Suprapubic skin (tissue), 4 donors: Measurements from ENCODE around the gene PUM2. TPM values are rescaled to one million over a fixed set of nuclear protein-coding genes. Genes with fewer than 3 reads are reported as not detected.
"Not testable (repeated sequence)": the region's sequence is repeated elsewhere in the genome, so short reads cannot be mapped to it uniquely, and the experiment has no call there.

Source experiments
- DNase-seq, 2 donors: peaks; one replicate each; pipeline ENCODE4 v3.0.0-alpha.2; 2019; ENCODE audit warnings: low spot score in 2 of 2
- H3K27ac ChIP-seq: fragments of 200-600 bp; sonication (generic); one replicate; pipeline ENCODE4 v1.5.1; 2019
- H3K27me3 ChIP-seq: fragments of 200-600 bp; sonication (generic); one replicate; pipeline ENCODE4 v1.5.1; 2019
- H3K36me3 ChIP-seq: fragments of 200-600 bp; sonication (generic); one replicate; pipeline ENCODE4 v1.5.1; 2019
- H3K4me1 ChIP-seq: fragments of 200-600 bp; sonication (generic); one replicate; pipeline ENCODE4 v1.5.1; 2019
- H3K4me3 ChIP-seq: fragments of 200-600 bp; sonication (generic); one replicate; pipeline ENCODE4 v1.5.1; 2019; ENCODE audit warnings: mild to moderate bottlenecking
- H3K9me3 ChIP-seq: fragments of 200-600 bp; sonication (generic); one replicate; pipeline ENCODE4 v1.5.1; 2019
- EP300 ChIP-seq: sonication (generic); formaldehyde crosslinking; IDR thresholded peaks from one replicate; pipeline ENCODE4 v1.6.1; 2017; ENCODE audit warnings: antibody characterized with exemption
- POLR2A ChIP-seq, 2 donors: fragments of 450-650 bp; IDR thresholded peaks; one replicate each; pipeline ENCODE4 v1.6.1; 2017; ENCODE audit warnings: antibody characterized with exemption in 2 of 2, mild to moderate bottlenecking in 2 of 2, moderate library complexity in 2 of 2
- POLR2AphosphoS5 ChIP-seq, 3 donors: sonication (generic); formaldehyde crosslinking; IDR thresholded peaks; one replicate each; pipeline ENCODE4 v1.6.1; 2017; ENCODE audit warnings: antibody characterized with exemption in 3 of 3
- WGBS: methylation state at CpG from one replicate; pipeline ENCODE4 v1.1.5; 2018; 5-methylcytosine and 5-hydroxymethylcytosine counted together
- total RNA-seq, 4 donors: library from RNA; depleted of rRNA; stranded (reverse); fragments of >200 nt; gene quantifications; one replicate each; pipeline ENCODE4 v1.1.0, GENCODE V29; 2016
- TF ChIP-seq, protein P1 (sequence below), 2 donors: fragments of 200-600 bp in 1 of 2; fragments of 450-650 bp in 1 of 2; sonication (generic) in 1 of 2; IDR thresholded peaks; one replicate each; pipeline ENCODE4 v1.5.1; 2016 to 2019; ENCODE audit warnings: antibody characterized with exemption in 2 of 2, mild to moderate bottlenecking in 1 of 2, moderate library complexity in 1 of 2

PUM2 gene
- total RNA-seq, 4 donors from 2014 or later, result 78.9 to 108 (median 99.0) TPM

DNA sequence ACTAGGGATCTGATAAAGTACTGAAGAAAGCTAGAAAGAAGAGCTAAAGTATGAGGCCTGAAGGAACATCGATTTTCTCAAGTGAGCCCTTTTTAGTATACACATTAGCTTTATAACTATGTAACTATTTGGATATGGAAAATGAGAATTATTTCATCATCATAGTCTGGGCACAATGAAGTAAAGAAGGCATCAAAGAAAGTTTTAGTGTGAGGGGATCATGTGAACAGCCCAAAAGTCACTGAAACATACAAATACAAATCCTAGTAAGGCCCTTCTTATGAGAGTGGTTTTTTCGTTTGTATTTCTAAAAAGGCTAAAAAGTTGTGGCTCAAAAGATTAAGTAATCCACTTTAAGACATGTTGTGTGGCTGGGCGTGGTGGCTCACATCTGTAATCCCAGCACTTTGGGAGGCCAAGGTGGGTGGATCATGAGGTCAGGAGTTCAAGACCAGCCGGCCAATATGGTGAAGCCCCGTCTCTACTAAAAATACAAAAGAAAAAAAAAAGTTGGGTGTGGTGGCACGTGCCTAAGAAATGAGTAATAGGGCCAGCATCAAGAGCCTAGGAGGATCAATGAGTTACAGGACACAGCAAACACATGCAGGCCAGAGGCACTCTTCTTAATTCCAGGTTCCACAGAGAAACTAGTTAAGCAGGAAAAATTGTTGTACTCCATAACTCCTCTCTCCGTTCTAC lies 61.9 kb downstream of the PUM2 start:
- Histone ChIP-seq H3K27me3 (no peaks in the 10 kb centered on the region), H3K4me3 (no peak overlapping the region), H3K4me1 (peaks cover 3% of the 10 kb centered on the region), H3K9me3 (no peaks in the 10 kb centered on the region), H3K27ac (peak overlapping the region; percentile 44), H3K36me3 (peaks cover 52% of the 10 kb centered on the region)
- WGBS, result 57% methylated on average over 7 of the region's 7 CpGs
- TF ChIP-seq POLR2A (IDR thresholded peaks at IDR 0.05) (no peak), POLR2AphosphoS5 (IDR thresholded peaks at IDR 0.05) (no peak), EP300 (no peak)
- TF ChIP-seq, protein P1, sequence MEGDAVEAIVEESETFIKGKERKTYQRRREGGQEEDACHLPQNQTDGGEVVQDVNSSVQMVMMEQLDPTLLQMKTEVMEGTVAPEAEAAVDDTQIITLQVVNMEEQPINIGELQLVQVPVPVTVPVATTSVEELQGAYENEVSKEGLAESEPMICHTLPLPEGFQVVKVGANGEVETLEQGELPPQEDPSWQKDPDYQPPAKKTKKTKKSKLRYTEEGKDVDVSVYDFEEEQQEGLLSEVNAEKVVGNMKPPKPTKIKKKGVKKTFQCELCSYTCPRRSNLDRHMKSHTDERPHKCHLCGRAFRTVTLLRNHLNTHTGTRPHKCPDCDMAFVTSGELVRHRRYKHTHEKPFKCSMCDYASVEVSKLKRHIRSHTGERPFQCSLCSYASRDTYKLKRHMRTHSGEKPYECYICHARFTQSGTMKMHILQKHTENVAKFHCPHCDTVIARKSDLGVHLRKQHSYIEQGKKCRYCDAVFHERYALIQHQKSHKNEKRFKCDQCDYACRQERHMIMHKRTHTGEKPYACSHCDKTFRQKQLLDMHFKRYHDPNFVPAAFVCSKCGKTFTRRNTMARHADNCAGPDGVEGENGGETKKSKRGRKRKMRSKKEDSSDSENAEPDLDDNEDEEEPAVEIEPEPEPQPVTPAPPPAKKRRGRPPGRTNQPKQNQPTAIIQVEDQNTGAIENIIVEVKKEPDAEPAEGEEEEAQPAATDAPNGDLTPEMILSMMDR (IDR thresholded peaks at IDR 0.05), result no peak
- DNase-seq, result no peak

DNA sequence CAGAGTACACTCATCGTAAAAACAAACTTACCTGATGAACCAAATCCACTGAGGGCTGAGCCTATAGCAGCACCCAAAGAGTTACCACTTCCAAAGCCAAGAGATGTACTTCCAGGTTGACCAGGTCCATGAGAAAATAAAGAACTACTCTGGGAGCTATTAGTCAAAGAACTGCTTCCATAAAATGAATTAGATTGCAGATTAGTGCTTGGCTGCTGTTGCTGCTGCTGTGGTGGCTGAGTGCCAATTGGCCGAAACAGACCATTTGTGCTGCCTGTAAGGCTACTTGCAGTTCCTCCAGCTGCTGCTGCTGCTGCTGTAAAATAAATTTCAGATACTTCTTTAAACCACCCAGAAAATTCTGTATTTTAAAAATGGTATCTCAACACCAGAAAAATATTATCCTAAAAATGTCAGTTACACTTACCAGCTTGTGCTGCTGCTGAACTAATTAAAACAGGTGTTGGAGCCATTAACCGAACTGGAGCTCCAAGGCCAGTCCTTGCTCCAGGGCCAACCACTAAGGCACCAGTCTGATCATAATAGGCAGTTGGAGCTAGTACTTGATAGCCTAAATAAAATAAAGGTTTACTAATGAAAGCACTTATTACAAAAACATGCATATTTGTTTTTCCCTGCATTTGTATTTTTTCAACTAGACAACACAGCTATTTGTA lies 67.6 kb downstream of the PUM2 start:
- TF ChIP-seq, protein P1 (IDR thresholded peaks at IDR 0.05), result no peak
- no peak for TF ChIP-seq EP300
- no peaks in the 10 kb centered on the region for H3K4me1 ChIP-seq
- H3K27me3 ChIP-seq, result no peaks in the 10 kb centered on the region
- no peak overlapping the region for H3K4me3 ChIP-seq
- H3K27ac ChIP-seq, result no peak overlapping the region
- no peaks in the 10 kb centered on the region for H3K9me3 ChIP-seq
- H3K36me3 ChIP-seq, result peaks cover 61% of the 10 kb centered on the region
- DNase-seq, result no peak
- 73% methylated on average over 3 of the region's 3 CpGs for WGBS

DNA sequence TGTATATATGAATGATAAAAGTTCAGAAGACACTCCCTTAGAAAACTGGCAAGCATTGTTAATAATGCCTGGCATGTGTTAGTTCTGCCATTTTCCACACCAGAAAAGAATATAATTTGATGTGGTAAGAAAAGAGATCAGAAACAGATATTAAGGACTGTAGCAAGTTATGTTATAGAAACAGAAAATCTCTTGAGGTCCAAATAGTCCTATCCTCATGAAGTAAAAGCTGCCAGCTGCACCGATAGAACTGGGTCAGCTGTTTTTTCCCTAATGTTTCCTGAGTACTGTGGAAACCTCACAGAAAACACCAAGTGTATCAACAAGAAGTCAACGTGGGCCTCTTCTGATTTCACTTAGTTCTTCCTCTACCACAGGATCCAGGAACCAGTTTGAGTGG lies 68.8 kb downstream of the PUM2 start:
- 57% methylated on average over 2 of the region's 2 CpGs for WGBS
- H3K27me3 ChIP-seq, result no peaks in the 10 kb centered on the region
- DNase-seq, result no peak
- no peak overlapping the region for H3K27ac ChIP-seq
- TF ChIP-seq EP300 (no peak), POLR2AphosphoS5 (IDR thresholded peaks at IDR 0.05) (no peak), POLR2A (IDR thresholded peaks at IDR 0.05) (no peak)
- TF ChIP-seq, protein P1 (IDR thresholded peaks at IDR 0.05), result no peak
- peaks cover 56% of the 10 kb centered on the region for H3K36me3 ChIP-seq
- no peak overlapping the region for H3K4me3 ChIP-seq
- no peaks in the 10 kb centered on the region for H3K9me3 ChIP-seq
- no peaks in the 10 kb centered on the region for H3K4me1 ChIP-seq

DNA sequence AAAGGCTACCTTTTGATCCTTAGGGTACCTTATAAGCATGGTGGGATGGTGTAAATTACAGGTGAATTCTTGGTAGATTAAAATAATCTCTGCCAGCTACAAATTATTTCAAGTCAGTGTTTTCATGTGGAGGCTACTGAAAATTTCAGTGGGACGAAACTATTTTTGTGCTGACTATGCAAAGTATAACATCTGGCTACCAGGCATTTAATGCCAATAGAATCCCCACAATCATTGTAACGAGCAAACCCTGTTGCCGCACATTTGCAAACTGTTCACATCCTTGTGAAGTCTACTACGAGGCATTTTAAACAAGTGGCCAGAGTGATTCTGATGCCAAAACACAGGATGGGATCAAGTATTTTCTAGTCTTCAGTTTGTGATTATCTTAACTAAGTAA lies 77.6 kb downstream of the PUM2 start:
- no peaks in the 10 kb centered on the region for H3K4me1 ChIP-seq
- no peak overlapping the region for H3K4me3 ChIP-seq
- peaks cover 10% of the 10 kb centered on the region for H3K36me3 ChIP-seq
- no peak for DNase-seq
- no peak overlapping the region for H3K27ac ChIP-seq
- no peak for TF ChIP-seq POLR2A (IDR thresholded peaks at IDR 0.05)
- TF ChIP-seq, protein P1 (IDR thresholded peaks at IDR 0.05), result no peak
- TF ChIP-seq POLR2AphosphoS5 (IDR thresholded peaks at IDR 0.05), result no peak
- no peak for TF ChIP-seq EP300
- H3K27me3 ChIP-seq, result no peaks in the 10 kb centered on the region
- 82% methylated on average over 4 of the region's 4 CpGs for WGBS
- H3K9me3 ChIP-seq, result no peaks in the 10 kb centered on the region

DNA sequence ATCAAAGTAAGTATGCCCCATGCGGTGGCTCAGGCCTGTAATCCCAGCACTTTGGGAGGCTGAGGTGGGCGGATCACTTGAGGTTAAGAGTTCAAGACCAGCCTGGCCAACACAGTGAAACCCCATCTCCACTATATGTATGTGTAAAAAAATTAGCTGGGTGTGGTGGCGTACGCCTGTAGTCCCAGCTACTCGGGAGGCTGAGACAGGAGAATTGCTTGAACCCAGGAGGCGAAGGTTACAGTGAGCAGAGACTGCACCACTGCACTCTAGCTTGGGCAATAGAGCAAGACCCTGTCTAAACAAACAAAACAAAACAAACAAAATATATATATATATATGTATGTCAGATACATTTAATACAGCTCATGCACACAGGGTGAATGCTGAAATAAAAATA lies 82.3 kb downstream of the PUM2 start:
- H3K27ac ChIP-seq, H3K27me3 ChIP-seq, DNase-seq, H3K9me3 ChIP-seq, H3K4me1 ChIP-seq, H3K4me3 ChIP-seq: not testable (repeated sequence)
- WGBS, result 95% methylated on average over 6 of the region's 6 CpGs
- peaks cover 19% of the 10 kb centered on the region for H3K36me3 ChIP-seq
